D721Med (cell line): ENCODE results near the gene GATA6.

Experiments
- DNase-seq: peaks from one replicate; pipeline ENCODE4 v3.0.0; 2011; ENCODE audit warnings: low spot score; ENCODE audit not compliant: insufficient read length
- FAIRE-seq: peaks from 2 replicates; lab custom pipeline; 2011; peaks lifted over from hg19 to GRCh38; lab: Jason Lieb, UNC
- TF ChIP-seq, protein P1 (sequence below): IDR thresholded peaks from 2 replicates; pipeline ENCODE4 v1.5.1; 2012; ENCODE audit warnings: mild to moderate bottlenecking, control low read depth; ENCODE audit not compliant: insufficient read depth; ENCODE audit errors: missing control alignments

The GATA6 gene

DNA sequence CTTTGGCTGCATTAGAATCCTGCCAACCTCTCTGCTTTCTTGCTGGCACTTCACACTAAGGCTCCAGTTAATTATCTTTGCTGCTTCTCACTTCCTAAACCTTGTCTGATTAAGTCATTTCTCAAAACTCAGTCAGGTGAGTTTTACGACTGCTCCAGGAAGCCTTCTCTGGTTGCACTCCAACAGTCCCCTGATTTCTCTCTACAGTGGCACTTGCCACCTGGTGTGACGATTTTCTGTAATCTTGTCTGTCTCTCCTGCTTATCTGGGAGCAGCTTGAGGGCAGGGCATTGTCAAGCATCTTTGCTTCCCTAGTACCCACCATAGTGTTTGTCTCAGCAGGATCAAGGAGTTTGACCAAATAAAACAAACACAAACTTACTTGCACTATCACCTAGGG, 10.4 kb upstream of the GATA6 start:
- TF ChIP-seq, protein P1, sequence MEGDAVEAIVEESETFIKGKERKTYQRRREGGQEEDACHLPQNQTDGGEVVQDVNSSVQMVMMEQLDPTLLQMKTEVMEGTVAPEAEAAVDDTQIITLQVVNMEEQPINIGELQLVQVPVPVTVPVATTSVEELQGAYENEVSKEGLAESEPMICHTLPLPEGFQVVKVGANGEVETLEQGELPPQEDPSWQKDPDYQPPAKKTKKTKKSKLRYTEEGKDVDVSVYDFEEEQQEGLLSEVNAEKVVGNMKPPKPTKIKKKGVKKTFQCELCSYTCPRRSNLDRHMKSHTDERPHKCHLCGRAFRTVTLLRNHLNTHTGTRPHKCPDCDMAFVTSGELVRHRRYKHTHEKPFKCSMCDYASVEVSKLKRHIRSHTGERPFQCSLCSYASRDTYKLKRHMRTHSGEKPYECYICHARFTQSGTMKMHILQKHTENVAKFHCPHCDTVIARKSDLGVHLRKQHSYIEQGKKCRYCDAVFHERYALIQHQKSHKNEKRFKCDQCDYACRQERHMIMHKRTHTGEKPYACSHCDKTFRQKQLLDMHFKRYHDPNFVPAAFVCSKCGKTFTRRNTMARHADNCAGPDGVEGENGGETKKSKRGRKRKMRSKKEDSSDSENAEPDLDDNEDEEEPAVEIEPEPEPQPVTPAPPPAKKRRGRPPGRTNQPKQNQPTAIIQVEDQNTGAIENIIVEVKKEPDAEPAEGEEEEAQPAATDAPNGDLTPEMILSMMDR = no peak
- no peak for DNase-seq
- FAIRE-seq = no peak

- FAIRE-seq (no peak), DNase-seq (no peak)
- TF ChIP-seq, protein P1 = no peak
Measured at GRCh38 chr18:22161090-22161489, 8.3 kb upstream of the GATA6 start.

GRCh38 chr18:22163416-22164161, 5.8 kb upstream of the GATA6 start:
- TF ChIP-seq, protein P1 = no peak
- FAIRE-seq (no peak), DNase-seq (no peak)

- TF ChIP-seq, protein P1 = no peak
- no peak for FAIRE-seq
- no peak for DNase-seq
Measured at GRCh38 chr18:22164337-22165048, 4.9 kb upstream of the GATA6 start.

DNA sequence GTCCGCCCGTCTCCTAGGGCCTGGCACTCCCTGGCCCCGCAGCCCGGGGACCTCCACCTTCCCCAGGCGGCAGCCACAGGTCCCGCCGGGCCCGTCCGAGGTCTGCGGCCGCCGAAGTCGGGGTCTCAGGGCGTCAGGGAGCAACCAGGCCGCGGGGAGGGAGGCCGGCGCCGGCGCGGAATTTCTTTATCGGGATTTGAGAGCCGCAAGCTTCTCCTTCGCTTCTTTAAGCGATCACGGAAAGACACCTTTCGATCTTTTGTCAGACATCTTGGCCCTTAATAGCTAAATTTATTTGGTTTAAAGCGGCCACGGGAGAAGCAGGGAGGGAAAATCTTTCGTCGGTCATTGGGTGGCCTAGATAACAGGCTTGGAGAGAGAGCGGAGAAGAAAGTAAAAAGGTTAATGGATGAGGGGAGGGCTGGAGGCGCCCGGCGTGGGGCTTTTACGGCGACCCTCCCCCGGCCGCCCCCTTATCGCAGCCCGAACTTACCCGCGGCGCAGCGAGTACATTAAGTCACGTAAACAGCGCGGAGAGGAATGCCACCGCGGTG, 4.3 kb upstream of the GATA6 start:
- DNase-seq = no peak
- FAIRE-seq = no peak
- TF ChIP-seq, protein P1 = no peak

DNA sequence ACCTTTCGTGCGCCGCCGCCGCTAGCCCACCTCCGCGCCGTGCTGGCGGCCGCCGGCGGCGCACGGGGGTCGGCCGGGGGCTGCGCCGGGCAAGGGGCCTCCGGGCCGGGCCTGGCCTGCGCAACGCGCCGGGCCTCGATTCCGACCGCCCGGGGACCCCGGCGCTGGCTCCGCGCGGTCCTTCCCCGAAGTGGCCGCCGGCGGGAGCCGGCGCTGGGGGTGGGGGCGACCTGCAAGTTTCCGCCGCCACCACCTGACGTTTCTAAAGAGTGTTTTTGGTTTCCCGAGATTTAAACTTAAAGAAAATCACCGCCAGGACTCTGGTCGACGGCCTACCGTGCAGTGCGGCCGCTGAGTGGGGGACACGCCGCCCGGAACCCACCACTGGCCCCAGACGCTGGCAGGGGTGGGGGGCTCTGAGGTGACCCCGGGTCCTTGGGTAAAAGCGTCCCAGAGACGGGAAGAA, 3.8 kb upstream of the GATA6 start:
- DNase-seq (no peak), FAIRE-seq (no peak)
- TF ChIP-seq, protein P1 = no peak
